Trophoblast cell (in vitro differentiated cells and primary cell): ENCODE data around the gene ENPP3.

ENCODE experiments used
- DNase-seq, 2 donors: peaks; one replicate each; pipeline ENCODE4 v3.0.0-alpha.2; 2016
- H2AFZ ChIP-seq: 2 replicates; pipeline ENCODE4 v1.6.1; 2013; ENCODE audit warnings: low read length, moderate library complexity, mild to moderate bottlenecking; ENCODE audit not compliant: insufficient read depth, poor library complexity
- H2AK5ac ChIP-seq: 2 replicates; pipeline ENCODE4 v1.6.1; 2013; ENCODE audit warnings: mild to moderate bottlenecking, low read length
- H2BK120ac ChIP-seq: 2 replicates; pipeline ENCODE4 v1.6.1; 2013; ENCODE audit warnings: low read length, mild to moderate bottlenecking, moderate library complexity; ENCODE audit not compliant: insufficient read depth, poor library complexity
- H2BK12ac ChIP-seq: 2 replicates; pipeline ENCODE4 v1.6.1; 2013; ENCODE audit warnings: mild to moderate bottlenecking, low read length, moderate library complexity
- H2BK5ac ChIP-seq: 2 replicates; pipeline ENCODE4 v1.6.1; 2013; ENCODE audit warnings: low read length, low read depth, moderate library complexity, mild to moderate bottlenecking; ENCODE audit not compliant: poor library complexity
- H3K14ac ChIP-seq: 2 replicates; pipeline ENCODE4 v1.6.1; 2013; ENCODE audit warnings: mild to moderate bottlenecking, low read length
- H3K18ac ChIP-seq: 2 replicates; pipeline ENCODE4 v1.6.1; 2013; ENCODE audit warnings: mild to moderate bottlenecking, low read length
- H3K23ac ChIP-seq: 2 replicates; pipeline ENCODE4 v1.6.1; 2013; ENCODE audit warnings: low read length
- H3K27ac ChIP-seq: 2 replicates; pipeline ENCODE4 v1.5.1; 2013; ENCODE audit warnings: low read depth, mild to moderate bottlenecking, inconsistent platforms, low read length, moderate library complexity
- H3K27me3 ChIP-seq: 2 replicates; pipeline ENCODE4 v1.6.1; 2013; ENCODE audit warnings: inconsistent platforms, mild to moderate bottlenecking, low read length, moderate library complexity; ENCODE audit not compliant: insufficient read depth
- H3K36me3 ChIP-seq, 2 experiments: 1 replicate in 1 of 2; 2 replicates in 1 of 2; pipeline ENCODE4 v1.6.1; 2013; ENCODE audit warnings: low read length in 2 of 2, mild to moderate bottlenecking in 2 of 2, moderate library complexity in 1 of 2; ENCODE audit not compliant: insufficient read depth in 2 of 2, control insufficient read depth in 1 of 2
- H3K4ac ChIP-seq: 2 replicates; pipeline ENCODE4 v1.6.1; 2013; ENCODE audit warnings: low read depth, mild to moderate bottlenecking, low read length, moderate library complexity
- H3K4me1 ChIP-seq, 2 experiments: 1 replicate in 1 of 2; 2 replicates in 1 of 2; pipeline ENCODE4 v1.6.1; 2013; ENCODE audit warnings: low read length in 2 of 2, mild to moderate bottlenecking in 2 of 2, moderate library complexity in 1 of 2; ENCODE audit not compliant: insufficient read depth in 2 of 2, control insufficient read depth in 1 of 2
- H3K4me2 ChIP-seq: 2 replicates; pipeline ENCODE4 v1.6.1; 2013; ENCODE audit warnings: inconsistent platforms, mild to moderate bottlenecking, low read length, moderate library complexity
- H3K4me3 ChIP-seq: 2 replicates; pipeline ENCODE4 v1.5.1; 2013; ENCODE audit warnings: mild to moderate bottlenecking, low read depth, low read length, inconsistent platforms
- H3K79me1 ChIP-seq: one replicate; pipeline ENCODE4 v1.6.1; 2013; ENCODE audit warnings: low read length
- H3K79me2 ChIP-seq: 2 replicates; pipeline ENCODE4 v1.6.1; 2013; ENCODE audit warnings: low read length, mild to moderate bottlenecking; ENCODE audit not compliant: control insufficient read depth, insufficient read depth, poor library complexity
- H3K9ac ChIP-seq: 2 replicates; pipeline ENCODE4 v1.6.1; 2013; ENCODE audit warnings: mild to moderate bottlenecking, low read length
- H3K9me3 ChIP-seq: 2 replicates; pipeline ENCODE4 v1.6.1; 2013; ENCODE audit warnings: low read depth, mild to moderate bottlenecking, control low read depth, inconsistent platforms, low read length; ENCODE audit not compliant: insufficient read depth
- H4K12ac ChIP-seq: 2 replicates; pipeline ENCODE4 v1.6.1; 2013; ENCODE audit warnings: low read depth, mild to moderate bottlenecking, low read length, moderate library complexity
- H4K8ac ChIP-seq: 2 replicates; pipeline ENCODE4 v1.6.1; 2013; ENCODE audit warnings: low read depth, mild to moderate bottlenecking, low read length, moderate library complexity
- H4K91ac ChIP-seq: one replicate; pipeline ENCODE4 v1.6.1; 2013; ENCODE audit warnings: low read depth, mild to moderate bottlenecking, low read length, moderate library complexity
- WGBS: extraction: QIAGEN DNeasy Blood & Tissue Kit; methylation state at CpG from one replicate; pipeline ENCODE4 v1.1.7; 2013; ENCODE audit warnings: missing lambda C conversion rate; ENCODE audit not compliant: insufficient read length, insufficient coverage; ENCODE audit errors: extremely low coverage; 5-methylcytosine and 5-hydroxymethylcytosine counted together

The ENPP3 gene

DNA sequence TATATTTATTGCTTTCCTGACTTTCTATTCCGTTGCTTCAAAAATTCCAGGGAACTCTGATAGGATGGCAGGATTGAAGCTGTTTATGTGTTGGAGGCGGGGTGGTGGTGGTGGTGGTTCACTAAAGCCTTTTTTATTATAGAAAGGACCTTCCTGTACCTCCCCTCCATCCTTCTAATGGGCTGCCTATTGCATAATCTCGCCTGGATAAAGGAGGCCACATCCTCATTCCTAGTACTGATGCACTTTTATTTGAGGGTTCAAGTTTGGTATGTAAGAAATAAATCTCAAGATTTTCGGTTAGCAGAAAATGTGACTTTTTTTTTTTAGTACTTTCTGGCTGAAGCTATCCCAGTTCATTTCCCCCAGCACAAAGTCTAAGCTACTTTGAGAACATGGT is 92.4 kb downstream of the ENPP3 start:
- H3K4me1 ChIP-seq: no peaks in the 10 kb centered on the region
- no peak overlapping the region for H3K18ac ChIP-seq
- no peak overlapping the region for H4K91ac ChIP-seq
- H3K4ac ChIP-seq: no peak overlapping the region
- WGBS: no CpG with 5 or more reads among the region's 4 CpGs
- H3K9ac ChIP-seq: no peak overlapping the region
- no peak overlapping the region for H2BK120ac ChIP-seq
- H3K4me2 ChIP-seq: no peak overlapping the region
- H3K36me3 ChIP-seq: no peaks in the 10 kb centered on the region
- H4K12ac ChIP-seq: no peak overlapping the region
- H3K14ac ChIP-seq: no peak overlapping the region
- no peak overlapping the region for H3K4me3 ChIP-seq
- H2BK12ac ChIP-seq: no peak overlapping the region
- no peak overlapping the region for H2AK5ac ChIP-seq
- no peak overlapping the region for H2BK5ac ChIP-seq
- H3K27ac ChIP-seq: no peak overlapping the region
- H4K8ac ChIP-seq: no peak overlapping the region
- no peak overlapping the region for H3K23ac ChIP-seq
- no peaks in the 10 kb centered on the region for H3K27me3 ChIP-seq
- no peaks in the 10 kb centered on the region for H3K79me2 ChIP-seq
- H2AFZ ChIP-seq: no peak overlapping the region
- no peaks in the 10 kb centered on the region for H3K9me3 ChIP-seq
- DNase-seq: no peak
- no peaks in the 10 kb centered on the region for H3K79me1 ChIP-seq

DNA sequence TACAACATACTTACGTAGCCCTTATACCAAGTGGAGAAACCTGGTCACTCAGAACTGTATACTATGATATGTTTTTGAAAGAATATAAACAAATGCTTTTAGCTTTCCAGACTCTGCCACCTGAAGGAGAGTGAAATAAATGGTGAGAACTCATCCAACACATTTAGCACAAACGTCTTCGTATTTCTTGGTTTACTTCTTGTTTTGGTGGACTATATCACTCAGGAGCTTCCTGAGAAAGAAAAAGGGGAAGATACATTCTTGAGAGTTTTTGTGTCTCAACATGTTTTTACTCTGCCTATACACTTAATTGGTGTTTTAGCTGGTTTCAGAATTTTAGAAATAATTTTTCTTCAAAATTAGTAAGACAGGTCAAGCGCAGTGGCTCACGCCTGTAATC is 93.2 kb downstream of the ENPP3 start:
- no peak overlapping the region for H2BK12ac ChIP-seq
- H3K36me3 ChIP-seq: no peaks in the 10 kb centered on the region
- no peaks in the 10 kb centered on the region for H3K27me3 ChIP-seq
- H3K4ac ChIP-seq: no peak overlapping the region
- no peak overlapping the region for H3K4me2 ChIP-seq
- H3K4me3 ChIP-seq: no peak overlapping the region
- no peak for DNase-seq
- H2AFZ ChIP-seq: no peak overlapping the region
- no peak overlapping the region for H2AK5ac ChIP-seq
- H2BK120ac ChIP-seq: no peak overlapping the region
- no peaks in the 10 kb centered on the region for H3K4me1 ChIP-seq
- no CpG with 5 or more reads among the region's 5 CpGs for WGBS
- no peaks in the 10 kb centered on the region for H3K9me3 ChIP-seq
- no peak overlapping the region for H3K9ac ChIP-seq
- H4K91ac ChIP-seq: no peak overlapping the region
- no peak overlapping the region for H3K27ac ChIP-seq
- no peaks in the 10 kb centered on the region for H3K79me2 ChIP-seq
- no peak overlapping the region for H3K23ac ChIP-seq
- H3K79me1 ChIP-seq: no peaks in the 10 kb centered on the region
- H4K12ac ChIP-seq: no peak overlapping the region
- H3K14ac ChIP-seq: no peak overlapping the region
- no peak overlapping the region for H4K8ac ChIP-seq
- no peak overlapping the region for H3K18ac ChIP-seq
- no peak overlapping the region for H2BK5ac ChIP-seq

DNA sequence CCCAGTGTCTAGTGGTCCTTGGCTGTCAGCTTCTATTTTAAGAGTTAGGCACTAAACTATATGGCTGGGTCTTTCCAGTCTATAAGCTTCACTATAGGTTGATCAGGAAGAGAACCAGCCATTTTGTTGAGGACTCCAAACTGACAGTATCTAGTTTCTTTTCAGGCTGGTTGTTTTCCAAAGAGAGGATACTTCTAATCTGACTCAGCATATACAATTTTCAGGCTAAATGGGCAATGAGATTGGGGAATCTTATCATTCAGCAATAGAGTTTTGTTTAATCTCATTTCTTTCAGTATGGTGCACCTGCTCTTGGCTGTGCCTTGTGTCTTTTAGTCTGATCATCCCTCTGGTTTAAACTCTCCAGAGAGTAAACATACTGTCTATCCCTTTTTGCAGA is 94.1 kb downstream of the ENPP3 start:
- Histone ChIP-seq H3K9me3 (no peaks in the 10 kb centered on the region), H2AFZ (no peak overlapping the region), H3K4me1 (no peaks in the 10 kb centered on the region), H3K4me2 (no peak overlapping the region), H3K9ac (no peak overlapping the region), H3K79me2 (no peaks in the 10 kb centered on the region), H3K79me1 (no peaks in the 10 kb centered on the region), H3K18ac (no peak overlapping the region), H3K14ac (no peak overlapping the region), H3K4me3 (no peak overlapping the region), H3K23ac (no peak overlapping the region), H2BK120ac (no peak overlapping the region), H3K27ac (no peak overlapping the region), H4K91ac (no peak overlapping the region), H3K27me3 (no peaks in the 10 kb centered on the region), H2BK5ac (no peak overlapping the region), H2BK12ac (no peak overlapping the region), H3K4ac (no peak overlapping the region), H4K12ac (no peak overlapping the region), H4K8ac (no peak overlapping the region), H3K36me3 (no peaks in the 10 kb centered on the region), H2AK5ac (no peak overlapping the region)
- DNase-seq: no peak

DNA sequence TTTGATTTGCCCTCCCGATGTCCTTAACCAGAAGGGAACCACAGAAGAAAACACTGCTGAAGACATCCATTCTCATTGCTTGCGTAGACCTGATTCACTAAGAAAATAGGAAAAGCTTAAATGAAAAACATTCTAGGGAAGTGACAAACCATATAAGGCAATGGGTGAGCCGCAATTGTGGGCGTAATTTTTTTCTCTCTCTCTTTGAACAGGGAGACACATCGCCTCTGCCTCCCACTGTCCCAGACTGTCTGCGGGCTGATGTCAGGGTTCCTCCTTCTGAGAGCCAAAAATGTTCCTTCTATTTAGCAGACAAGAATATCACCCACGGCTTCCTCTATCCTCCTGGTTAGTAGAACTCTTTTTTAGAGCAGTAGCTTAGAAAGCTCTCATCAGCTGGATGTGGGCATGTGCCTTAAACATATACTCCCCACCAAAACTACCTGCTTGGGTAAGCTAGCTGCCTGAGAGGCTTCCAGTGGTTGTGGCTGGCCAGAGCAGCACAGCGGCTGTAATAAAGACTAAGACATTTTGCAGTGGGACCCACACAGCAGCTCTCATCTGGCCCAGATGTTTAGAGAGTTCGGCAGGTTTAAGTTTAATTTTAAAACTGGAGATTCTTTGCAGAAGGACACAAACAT is 96.4 kb downstream of the ENPP3 start:
- Histone ChIP-seq H3K18ac (no peak overlapping the region), H3K9me3 (no peaks in the 10 kb centered on the region), H2AK5ac (no peak overlapping the region), H4K91ac (no peak overlapping the region), H3K36me3 (no peaks in the 10 kb centered on the region), H3K23ac (no peak overlapping the region), H3K4ac (no peak overlapping the region), H4K12ac (no peak overlapping the region), H3K4me2 (no peak overlapping the region), H3K27ac (no peak overlapping the region), H2BK120ac (no peak overlapping the region), H3K14ac (no peak overlapping the region), H3K9ac (no peak overlapping the region), H4K8ac (no peak overlapping the region), H2BK12ac (no peak overlapping the region), H3K79me2 (no peaks in the 10 kb centered on the region), H3K4me1 (no peaks in the 10 kb centered on the region), H3K27me3 (no peaks in the 10 kb centered on the region), H2BK5ac (no peak overlapping the region), H2AFZ (no peak overlapping the region), H3K4me3 (no peak overlapping the region), H3K79me1 (no peaks in the 10 kb centered on the region)
- WGBS: no CpG with 5 or more reads among the region's 9 CpGs
- DNase-seq: no peak
